ENCODE results near the gene PLSCR4.

DNA sequence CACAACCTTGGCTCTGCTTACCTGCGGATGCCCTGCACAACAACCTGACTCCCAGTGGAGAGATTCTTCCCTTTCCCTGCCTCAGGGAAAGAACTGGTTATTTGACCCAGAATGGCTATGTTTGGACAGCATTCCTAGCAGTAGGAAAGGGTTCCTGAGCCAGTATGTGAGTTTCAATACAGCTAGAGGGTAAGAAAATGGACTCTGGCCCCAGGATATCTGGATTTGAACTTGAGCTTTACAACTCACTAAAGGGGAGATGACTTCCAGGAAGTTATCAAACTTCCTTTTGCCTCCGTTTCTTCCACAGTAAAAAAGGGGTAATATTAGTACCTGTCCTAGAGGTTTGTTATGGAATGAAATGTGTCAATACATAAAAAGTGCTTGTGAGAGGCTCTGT lies 28.1 kb upstream of the PLSCR4 start:
- TF ChIP-seq POLR2AphosphoS5 (IDR thresholded peaks at IDR 0.05; ENCODE audit: low read depth, low read length) (no peak), TAF1 (IDR thresholded peaks at IDR 0.05; ENCODE audit: borderline replicate concordance, insufficient read depth, low read length) (no peak), SIN3A (IDR thresholded peaks at IDR 0.05; ENCODE audit: borderline replicate concordance, insufficient read depth, low read length) (no peak), FOXP2 (optimal IDR thresholded peaks at IDR 0.05; ENCODE audit: borderline replicate concordance, extremely low read depth, extremely low read length, insufficient read depth) (no peak)
- TF ChIP-seq, protein P1, sequence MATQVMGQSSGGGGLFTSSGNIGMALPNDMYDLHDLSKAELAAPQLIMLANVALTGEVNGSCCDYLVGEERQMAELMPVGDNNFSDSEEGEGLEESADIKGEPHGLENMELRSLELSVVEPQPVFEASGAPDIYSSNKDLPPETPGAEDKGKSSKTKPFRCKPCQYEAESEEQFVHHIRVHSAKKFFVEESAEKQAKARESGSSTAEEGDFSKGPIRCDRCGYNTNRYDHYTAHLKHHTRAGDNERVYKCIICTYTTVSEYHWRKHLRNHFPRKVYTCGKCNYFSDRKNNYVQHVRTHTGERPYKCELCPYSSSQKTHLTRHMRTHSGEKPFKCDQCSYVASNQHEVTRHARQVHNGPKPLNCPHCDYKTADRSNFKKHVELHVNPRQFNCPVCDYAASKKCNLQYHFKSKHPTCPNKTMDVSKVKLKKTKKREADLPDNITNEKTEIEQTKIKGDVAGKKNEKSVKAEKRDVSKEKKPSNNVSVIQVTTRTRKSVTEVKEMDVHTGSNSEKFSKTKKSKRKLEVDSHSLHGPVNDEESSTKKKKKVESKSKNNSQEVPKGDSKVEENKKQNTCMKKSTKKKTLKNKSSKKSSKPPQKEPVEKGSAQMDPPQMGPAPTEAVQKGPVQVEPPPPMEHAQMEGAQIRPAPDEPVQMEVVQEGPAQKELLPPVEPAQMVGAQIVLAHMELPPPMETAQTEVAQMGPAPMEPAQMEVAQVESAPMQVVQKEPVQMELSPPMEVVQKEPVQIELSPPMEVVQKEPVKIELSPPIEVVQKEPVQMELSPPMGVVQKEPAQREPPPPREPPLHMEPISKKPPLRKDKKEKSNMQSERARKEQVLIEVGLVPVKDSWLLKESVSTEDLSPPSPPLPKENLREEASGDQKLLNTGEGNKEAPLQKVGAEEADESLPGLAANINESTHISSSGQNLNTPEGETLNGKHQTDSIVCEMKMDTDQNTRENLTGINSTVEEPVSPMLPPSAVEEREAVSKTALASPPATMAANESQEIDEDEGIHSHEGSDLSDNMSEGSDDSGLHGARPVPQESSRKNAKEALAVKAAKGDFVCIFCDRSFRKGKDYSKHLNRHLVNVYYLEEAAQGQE (IDR thresholded peaks at IDR 0.05; ENCODE audit: insufficient read depth in 1 of 2, low read depth in 2 of 2, low read length in 2 of 2), result no peak
